Measurements from ENCODE around the gene CELF1.

DNA sequence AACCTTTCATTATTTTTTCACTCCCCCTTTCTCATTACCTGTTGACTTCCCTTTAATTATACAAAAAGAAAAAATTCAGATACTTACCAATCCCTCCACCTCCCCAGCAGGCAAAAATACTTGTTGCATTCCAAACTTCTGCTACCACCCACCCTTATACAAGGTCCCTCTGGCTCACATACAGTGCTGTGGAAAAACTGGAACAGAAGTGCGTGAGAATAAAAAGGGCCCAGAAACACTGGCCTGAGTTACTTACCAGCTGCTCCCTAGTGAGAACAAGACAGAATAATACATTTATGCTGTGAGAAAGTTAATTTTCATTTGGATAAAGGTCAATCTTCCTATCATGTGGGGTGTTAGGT lies 57.1 kb downstream of the CELF1 start:
- no peak for TF ChIP-seq NCOR1 (IDR thresholded peaks at IDR 0.05)
- TF ChIP-seq, protein P1, sequence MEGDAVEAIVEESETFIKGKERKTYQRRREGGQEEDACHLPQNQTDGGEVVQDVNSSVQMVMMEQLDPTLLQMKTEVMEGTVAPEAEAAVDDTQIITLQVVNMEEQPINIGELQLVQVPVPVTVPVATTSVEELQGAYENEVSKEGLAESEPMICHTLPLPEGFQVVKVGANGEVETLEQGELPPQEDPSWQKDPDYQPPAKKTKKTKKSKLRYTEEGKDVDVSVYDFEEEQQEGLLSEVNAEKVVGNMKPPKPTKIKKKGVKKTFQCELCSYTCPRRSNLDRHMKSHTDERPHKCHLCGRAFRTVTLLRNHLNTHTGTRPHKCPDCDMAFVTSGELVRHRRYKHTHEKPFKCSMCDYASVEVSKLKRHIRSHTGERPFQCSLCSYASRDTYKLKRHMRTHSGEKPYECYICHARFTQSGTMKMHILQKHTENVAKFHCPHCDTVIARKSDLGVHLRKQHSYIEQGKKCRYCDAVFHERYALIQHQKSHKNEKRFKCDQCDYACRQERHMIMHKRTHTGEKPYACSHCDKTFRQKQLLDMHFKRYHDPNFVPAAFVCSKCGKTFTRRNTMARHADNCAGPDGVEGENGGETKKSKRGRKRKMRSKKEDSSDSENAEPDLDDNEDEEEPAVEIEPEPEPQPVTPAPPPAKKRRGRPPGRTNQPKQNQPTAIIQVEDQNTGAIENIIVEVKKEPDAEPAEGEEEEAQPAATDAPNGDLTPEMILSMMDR (IDR thresholded peaks at IDR 0.05 in 2 of 3, conservative IDR thresholded peaks at IDR 0.05 in 1 of 3; ENCODE audit: insufficient read depth in 2 of 3, low read depth in 1 of 3, low read length in 3 of 3), result no peak
- TF ChIP-seq, protein P2, sequence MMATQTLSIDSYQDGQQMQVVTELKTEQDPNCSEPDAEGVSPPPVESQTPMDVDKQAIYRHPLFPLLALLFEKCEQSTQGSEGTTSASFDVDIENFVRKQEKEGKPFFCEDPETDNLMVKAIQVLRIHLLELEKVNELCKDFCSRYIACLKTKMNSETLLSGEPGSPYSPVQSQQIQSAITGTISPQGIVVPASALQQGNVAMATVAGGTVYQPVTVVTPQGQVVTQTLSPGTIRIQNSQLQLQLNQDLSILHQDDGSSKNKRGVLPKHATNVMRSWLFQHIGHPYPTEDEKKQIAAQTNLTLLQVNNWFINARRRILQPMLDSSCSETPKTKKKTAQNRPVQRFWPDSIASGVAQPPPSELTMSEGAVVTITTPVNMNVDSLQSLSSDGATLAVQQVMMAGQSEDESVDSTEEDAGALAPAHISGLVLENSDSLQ (IDR thresholded peaks at IDR 0.05), result no peak
- no peak for TF ChIP-seq EHMT2 (IDR thresholded peaks at IDR 0.05)
- no peak for TF ChIP-seq L3MBTL2 (IDR thresholded peaks at IDR 0.05)
- no peak for TF ChIP-seq EGR1 (conservative IDR thresholded peaks at IDR 0.05)
- no peak for TF ChIP-seq SMARCA5 (IDR thresholded peaks at IDR 0.05)
- TF ChIP-seq TCF7L2 (IDR thresholded peaks at IDR 0.05; ENCODE audit: low read depth, low read length), result no peak
- TF ChIP-seq SRSF7 (optimal IDR thresholded peaks at IDR 0.05; ENCODE audit: low read depth, low read length), result no peak
- no peak for TF ChIP-seq POLR2AphosphoS5 (IDR thresholded peaks at IDR 0.05; ENCODE audit: control insufficient read depth, insufficient read depth, low read depth, low read length)
